H1 (cell line): ENCODE measurements around the gene GSAP. TPM values are rescaled to one million over a fixed set of nuclear protein-coding genes. Genes with fewer than 3 reads are reported as not detected.

ENCODE experiments used
- CTCF ChIA-PET: fragments of 300-600 bp; sonication (Branson Sonifier 250); formaldehyde crosslinking; loops from one replicate; lab custom pipeline; 2021; ENCODE audit not compliant: partially characterized antibody; lab: Charles Lee
- POLR2A ChIA-PET: fragments of 300-600 bp; sonication (Branson Sonifier 250); formaldehyde crosslinking; loops from one replicate; lab custom pipeline; 2021; ENCODE audit warnings: inconsistent platforms; ENCODE audit not compliant: partially characterized antibody; lab: Charles Lee
- DNase-seq, 2 experiments: peaks; one replicate each; pipeline versions ENCODE4 v3.0.0 to v3.0.0-alpha.2; 2010 to 2022; ENCODE audit warnings: low spot score in 2 of 2, low read depth in 1 of 2, mixed read lengths in 1 of 2
- FAIRE-seq: peaks from 2 replicates; lab custom pipeline; 2011; peaks lifted over from hg19 to GRCh38; lab: Jason Lieb, UNC
- H2AFZ ChIP-seq: 2 replicates; pipeline ENCODE4 v1.8.1; 2012; ENCODE audit warnings: low read length, inconsistent platforms
- H2AK5ac ChIP-seq: 2 replicates; pipeline ENCODE4 v1.6.1; 2013; ENCODE audit warnings: low read depth, low read length
- H2BK120ac ChIP-seq: replicated peaks from 2 replicates; pipeline ENCODE3; 2013; ENCODE audit warnings: low read depth, low read length, inconsistent platforms
- H2BK12ac ChIP-seq: 2 replicates; pipeline ENCODE4 v1.6.1; 2013; ENCODE audit warnings: low read depth, low read length
- H2BK15ac ChIP-seq: 2 replicates; pipeline ENCODE4 v1.6.1; 2013; ENCODE audit warnings: low read length
- H2BK20ac ChIP-seq: 2 replicates; pipeline ENCODE4 v1.6.1; 2013; ENCODE audit warnings: low read length
- H2BK5ac ChIP-seq: 2 replicates; pipeline ENCODE4 v1.6.1; 2013; ENCODE audit warnings: low read depth, low read length
- H3K14ac ChIP-seq: 2 replicates; pipeline ENCODE4 v1.6.1; 2013; ENCODE audit warnings: inconsistent platforms; ENCODE audit not compliant: insufficient read length
- H3K18ac ChIP-seq: 2 replicates; pipeline ENCODE4 v1.6.1; 2013; ENCODE audit warnings: low read length; ENCODE audit errors: extremely low read depth
- H3K23ac ChIP-seq: 2 replicates; pipeline ENCODE4 v1.6.1; 2013; ENCODE audit warnings: inconsistent platforms; ENCODE audit not compliant: insufficient read length
- H3K23me2 ChIP-seq: 2 replicates; pipeline ENCODE4 v1.6.1; 2013; ENCODE audit warnings: low read depth, low read length
- H3K27ac ChIP-seq: 2 replicates; pipeline ENCODE4 v1.6.1; 2011; ENCODE audit warnings: low read depth, low read length, inconsistent platforms
- H3K27me3 ChIP-seq, 4 experiments: replicated peaks in 1 of 4; 1 replicate in 1 of 4; 2 replicates in 3 of 4; pipeline versions ENCODE4 v1.6.1 to v1.8.1; 2011 to 2013; ENCODE audit warnings: low read length in 3 of 4, mild to moderate bottlenecking in 3 of 4, inconsistent platforms in 2 of 4, mixed read lengths in 2 of 4, moderate library complexity in 1 of 4; ENCODE audit not compliant: control insufficient read depth in 3 of 4, insufficient read depth in 3 of 4; ENCODE audit errors: extremely low read depth in 1 of 4
- H3K36me3 ChIP-seq, 4 experiments: 2 replicates each; pipeline versions ENCODE4 v1.6.1 to v1.8.1; 2011 to 2013; ENCODE audit warnings: mild to moderate bottlenecking in 4 of 4, low read length in 3 of 4, moderate library complexity in 2 of 4, control low read depth in 1 of 4, inconsistent platforms in 1 of 4; ENCODE audit not compliant: insufficient read depth in 4 of 4, control insufficient read depth in 2 of 4
- H3K4ac ChIP-seq: replicated peaks from 2 replicates; pipeline ENCODE3; 2013; ENCODE audit warnings: low read length, low read depth, mixed read lengths, inconsistent platforms; ENCODE audit not compliant: insufficient read length
- H3K4me1 ChIP-seq, 4 experiments: replicated peaks in 1 of 4; 1 replicate in 1 of 4; 2 replicates in 3 of 4; pipeline versions ENCODE4 v1.6.1 to v1.8.1; 2011 to 2013; ENCODE audit warnings: low read length in 3 of 4, inconsistent platforms in 2 of 4, mixed read lengths in 1 of 4; ENCODE audit not compliant: insufficient read depth in 4 of 4, control insufficient read depth in 3 of 4
- H3K4me2 ChIP-seq, 2 experiments: 2 replicates each; pipeline versions ENCODE4 v1.6.1 to v1.8.1; 2011 to 2013; ENCODE audit warnings: low read depth in 2 of 2, low read length in 2 of 2, control low read depth in 1 of 2, inconsistent platforms in 1 of 2, mild to moderate bottlenecking in 1 of 2; ENCODE audit not compliant: insufficient read depth in 1 of 2
- H3K4me3 ChIP-seq, 4 experiments: fragments of 200-600, 300-600 bp in 1 of 4; sonication (generic), shearing (Covaris generic), sonication (Bioruptor Twin) in 1 of 4; 2 replicates each; pipeline versions ENCODE4 v1.5.1 to v1.8.1; 2011 to 2016; ENCODE audit warnings: low read length in 4 of 4, low read depth in 3 of 4, control low read depth in 2 of 4, inconsistent platforms in 2 of 4, mild to moderate bottlenecking in 2 of 4, mixed read lengths in 1 of 4, moderate library complexity in 1 of 4; ENCODE audit not compliant: insufficient read depth in 2 of 4; ENCODE audit errors: extremely low read depth in 1 of 4
- H3K56ac ChIP-seq: replicated peaks from 2 replicates; pipeline ENCODE3; 2013; ENCODE audit warnings: low read depth, mild to moderate bottlenecking, mixed read lengths, low read length, inconsistent platforms; ENCODE audit not compliant: insufficient read length
- H3K79me1 ChIP-seq: 2 replicates; pipeline ENCODE4 v1.6.1; 2013; ENCODE audit warnings: low read depth, low read length, control low read depth
- H3K79me2 ChIP-seq, 2 experiments: 2 replicates each; pipeline versions ENCODE4 v1.6.1 to v1.8.1; 2012 to 2013; ENCODE audit warnings: low read length in 2 of 2, mild to moderate bottlenecking in 2 of 2, inconsistent platforms in 1 of 2; ENCODE audit not compliant: insufficient read depth in 2 of 2, control insufficient read depth in 1 of 2
- H3K9ac ChIP-seq, 4 experiments: replicated peaks in 1 of 4; 1 replicate in 1 of 4; 2 replicates in 3 of 4; pipeline versions ENCODE4 v1.6.1 to v1.8.1; 2011 to 2013; ENCODE audit warnings: low read depth in 3 of 4, low read length in 3 of 4, control low read depth in 2 of 4, mild to moderate bottlenecking in 2 of 4, moderate library complexity in 2 of 4, inconsistent platforms in 1 of 4; ENCODE audit errors: extremely low read depth in 1 of 4
- H3K9me3 ChIP-seq, 2 experiments: 2 replicates each; pipeline versions ENCODE4 v1.6.1 to v1.8.1; 2012 to 2013; ENCODE audit warnings: mild to moderate bottlenecking in 2 of 2, moderate library complexity in 2 of 2, control low read depth in 1 of 2, inconsistent platforms in 1 of 2, low read depth in 1 of 2, low read length in 1 of 2, mixed read lengths in 1 of 2; ENCODE audit not compliant: insufficient read depth in 2 of 2
- H4K20me1 ChIP-seq, 2 experiments: replicated peaks in 1 of 2; 2 replicates each; pipeline versions ENCODE3 to v1.8.1; 2011 to 2013; ENCODE audit warnings: inconsistent platforms in 2 of 2, low read length in 2 of 2, mild to moderate bottlenecking in 1 of 2; ENCODE audit not compliant: insufficient read depth in 2 of 2, control insufficient read depth in 1 of 2
- H4K5ac ChIP-seq: 2 replicates; pipeline ENCODE4 v1.6.1; 2013; ENCODE audit warnings: low read length, low read depth, mixed read lengths, inconsistent platforms; ENCODE audit not compliant: insufficient read length
- H4K8ac ChIP-seq: 2 replicates; pipeline ENCODE4 v1.8.0; 2013; ENCODE audit warnings: mild to moderate bottlenecking, moderate library complexity, low read length, inconsistent platforms; ENCODE audit not compliant: insufficient read depth; ENCODE audit errors: extremely low read depth
- H4K91ac ChIP-seq: replicated peaks from 2 replicates; pipeline ENCODE3; 2013; ENCODE audit warnings: low read length, mixed read lengths, inconsistent platforms; ENCODE audit not compliant: insufficient read length
- CBX5 ChIP-seq: fragments of 300-800, 300-1000 bp; sonication (generic); IDR thresholded peaks from 2 replicates; pipeline ENCODE4 v1.7.1; 2016; ENCODE audit warnings: antibody characterized with exemption, low read length, low read depth
- CEBPB ChIP-seq: IDR thresholded peaks from 2 replicates; pipeline ENCODE4 v1.6.1; 2012; ENCODE audit warnings: low read depth, low read length
- KDM4A ChIP-seq: IDR thresholded peaks from one replicate; pipeline ENCODE4 v1.7.1; 2012; ENCODE audit warnings: low read depth, mild to moderate bottlenecking, moderate library complexity, low read length, inconsistent platforms; ENCODE audit not compliant: severe bottlenecking
- POLR2A ChIP-seq, 2 experiments: IDR thresholded peaks; 1 replicate in 1 of 2; 2 replicates in 1 of 2; pipeline ENCODE4 v1.6.1; 2011; ENCODE audit warnings: low read depth in 2 of 2, low read length in 2 of 2, mild to moderate bottlenecking in 2 of 2; ENCODE audit errors: control extremely low read depth in 1 of 2
- SRF ChIP-seq: IDR thresholded peaks from 2 replicates; pipeline ENCODE4 v1.6.1; 2011; ENCODE audit warnings: mild to moderate bottlenecking, low read depth, low read length, moderate library complexity
- TCF12 ChIP-seq: IDR thresholded peaks from 2 replicates; pipeline ENCODE4 v1.6.1; 2011; ENCODE audit warnings: low read depth, mild to moderate bottlenecking, low read length
- WGBS, 2 experiments: shearing (Covaris generic) in 1 of 2; methylation state at CpG; one replicate each; pipeline versions ENCODE4 v1.1.6 to v1.1.7; 2013 to 2015; ENCODE audit warnings: low lambda C conversion rate in 2 of 2, mixed read lengths in 2 of 2, inconsistent platforms in 1 of 2, low coverage in 1 of 2, missing lambda C conversion rate in 1 of 2; ENCODE audit not compliant: insufficient replicate concordance in 2 of 2, insufficient coverage in 1 of 2, insufficient read length in 1 of 2; ENCODE audit errors: extremely low coverage in 1 of 2, missing lambda C conversion rate in 1 of 2; 5-methylcytosine and 5-hydroxymethylcytosine counted together
- polyA plus RNA-seq, 7 experiments: library from polyadenylated mRNA; depleted of rRNA in 3 of 7; stranded (reverse) in 5 of 7; unstranded in 2 of 7; fragments of >200 nt in 5 of 7; fragments of 200-250 nt in 2 of 7; gene quantifications; 1 replicate in 5 of 7; 2 replicates in 1 of 7; 4 replicates in 1 of 7; pipeline versions ENCODE4 v1.2.1 to v1.2.3, GENCODE V29; 2011 to 2013; ENCODE audit warnings: missing spikeins in 2 of 7, mixed read lengths in 2 of 7
- total RNA-seq: library from RNA; stranded (reverse); fragmentation: NEBNext Ultra II Directional; extraction: Animal tissue kit (Norgen Biotek cat#: 25700); gene quantifications from 2 replicates; pipeline ENCODE4 v1.2.1, GENCODE V29; 2021

The GSAP gene
- total and polyA plus RNA-seq, 2 of the 8 experiments (the other 6 are each of a cell fraction or from before 2014, with no cell fraction given) = 0.93 to 2.1 TPM

DNA sequence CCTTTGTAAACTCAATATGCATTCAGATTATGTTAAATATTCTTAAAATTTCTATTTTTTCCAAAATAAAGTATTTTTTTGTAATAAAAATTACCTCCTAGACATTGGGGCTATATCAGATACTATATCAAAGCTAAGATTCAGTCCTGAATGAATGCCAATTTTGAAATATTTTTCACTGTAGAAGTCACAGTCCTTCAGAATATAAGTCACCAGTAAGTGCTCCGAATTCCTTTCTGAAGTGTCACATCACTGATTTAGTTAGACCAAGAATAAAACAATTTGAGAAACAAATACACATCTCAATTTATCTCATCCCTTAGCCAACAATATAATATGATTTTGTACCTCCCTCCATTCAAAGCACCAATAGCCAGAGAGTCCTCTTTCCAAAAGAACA lies 33.9 kb upstream of the GSAP start:
- H2BK12ac ChIP-seq = no peak overlapping the region
- H3K79me2 ChIP-seq = no peaks in the 10 kb centered on the region
- no peak overlapping the region for H2BK15ac ChIP-seq
- H2AFZ ChIP-seq = no peak overlapping the region
- no peak overlapping the region for H2BK5ac ChIP-seq
- no peaks in the 10 kb centered on the region for H3K79me1 ChIP-seq
- ChIA-PET CTCF (interaction anchor here (2.4 kb wide), 1 partner anchor 10 kb away, joined by 9 read pairs; no protein-coding TSS in a partner anchor), POLR2A (interaction anchor here (0.6 kb wide), 1 partner anchor 183 kb away, joined by 3 read pairs; no protein-coding TSS in a partner anchor)
- no peak overlapping the region for H3K4ac ChIP-seq
- no peak overlapping the region for H3K4me3 ChIP-seq
- H4K5ac ChIP-seq = no peak overlapping the region
- H3K56ac ChIP-seq = no peak overlapping the region
- H4K20me1 ChIP-seq = no peaks in the 10 kb centered on the region
- no peaks in the 10 kb centered on the region for H3K9me3 ChIP-seq
- no peak overlapping the region for H4K91ac ChIP-seq
- H3K4me1 ChIP-seq = peaks cover 0 to 3% (median 1%) of the 10 kb centered on the region in 4 experiments; a peak in 3 of 7 replicates
- H3K4me2 ChIP-seq = no peak overlapping the region
- 86% methylated on average over 1 of the region's 1 CpG; no CpG with 5 or more reads in 1 of the 2 experiments for WGBS, 2 experiments
- no peak overlapping the region for H2AK5ac ChIP-seq
- no peaks in the 10 kb centered on the region for H3K27me3 ChIP-seq
- H3K9ac ChIP-seq = no peak overlapping the region
- no peak overlapping the region for H3K23ac ChIP-seq
- H3K36me3 ChIP-seq = no peaks in the 10 kb centered on the region
- no peak overlapping the region for H3K27ac ChIP-seq
- no peak overlapping the region for H3K18ac ChIP-seq
- H2BK20ac ChIP-seq = no peak overlapping the region
- DNase-seq (no peak), FAIRE-seq (no peak)
- no peak overlapping the region for H4K8ac ChIP-seq
- H3K14ac ChIP-seq = no peak overlapping the region
- no peaks in the 10 kb centered on the region for H3K23me2 ChIP-seq
- H2BK120ac ChIP-seq = no peak overlapping the region
- TF ChIP-seq TCF12 (no peak), KDM4A (no peak), SRF (no peak), CEBPB (no peak), CBX5 (no peak), POLR2A (IDR thresholded peaks at IDR 0.05; ENCODE audit: control extremely low read depth in 1 of 2, low read depth in 2 of 2, low read length in 2 of 2) (no peak)
